UCSD-AML1 (cell line): ENCODE data around the gene HUWE1.
"Not testable (repeated sequence)": the region's sequence is repeated elsewhere in the genome, so short reads cannot be mapped to it uniquely, and the experiment has no call there.

Experiments
- DNase-seq: peaks from one replicate; lab custom pipeline; 2025; ENCODE audit not compliant: unreplicated experiment; lab: John Stamatoyannopoulos, UW

The HUWE1 gene

DNA sequence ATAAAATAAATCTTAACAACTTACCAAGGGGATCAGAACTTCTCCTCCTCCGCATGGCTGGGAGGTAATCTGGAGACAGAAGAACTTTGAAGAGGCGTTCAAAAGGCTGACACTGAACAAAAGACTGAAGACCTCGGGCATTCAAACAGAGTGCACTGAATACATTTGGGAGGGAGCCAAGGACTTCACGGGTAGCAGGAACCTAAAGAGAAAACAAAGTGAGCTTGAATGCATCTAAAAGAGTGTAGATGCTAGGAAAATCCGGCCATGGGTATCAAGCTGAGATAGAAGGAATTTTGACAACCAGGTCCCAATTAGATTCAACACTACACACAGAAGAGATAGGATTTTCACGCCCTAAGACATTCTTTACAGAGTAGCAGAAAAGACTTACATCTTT lies 69.6 kb downstream of the HUWE1 start:
- DNase-seq: no peak

GRCh38 chrX:53606456-53606855 lies 80.1 kb downstream of the HUWE1 start:
- DNase-seq: no peak

- DNase-seq: no peak
Observed at GRCh38 chrX:53605004-53605403, 81.5 kb downstream of the HUWE1 start.

DNA sequence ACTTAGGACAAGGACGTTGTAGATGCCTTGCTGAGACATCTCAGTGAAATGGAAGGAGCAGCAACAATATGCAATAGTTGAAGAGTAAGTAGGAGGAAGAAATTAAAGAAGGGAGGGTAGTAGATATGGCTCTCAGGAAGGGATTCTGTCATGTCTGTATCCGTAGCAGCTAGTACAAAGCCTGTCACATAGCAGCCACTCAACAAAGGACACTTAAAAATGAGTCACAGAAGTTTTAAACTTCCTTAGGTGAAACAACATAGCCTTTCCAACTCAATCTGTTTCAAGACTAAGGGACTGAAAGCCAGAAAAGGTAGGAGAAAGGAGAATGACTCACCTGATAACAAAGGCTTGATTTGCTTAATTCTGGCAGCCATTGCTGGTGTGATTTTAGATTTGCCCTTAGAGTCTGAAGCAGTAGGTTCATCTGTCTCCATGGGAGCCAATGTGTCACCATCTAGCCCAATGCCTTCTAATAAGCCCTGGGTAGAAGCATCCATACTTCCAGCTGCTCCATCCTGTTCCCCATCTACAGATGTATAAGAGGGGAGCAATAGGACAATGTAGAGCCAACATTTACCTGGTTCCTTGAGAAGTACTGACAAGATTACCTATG lies 86.6 kb downstream of the HUWE1 start:
- no peak for DNase-seq

DNA sequence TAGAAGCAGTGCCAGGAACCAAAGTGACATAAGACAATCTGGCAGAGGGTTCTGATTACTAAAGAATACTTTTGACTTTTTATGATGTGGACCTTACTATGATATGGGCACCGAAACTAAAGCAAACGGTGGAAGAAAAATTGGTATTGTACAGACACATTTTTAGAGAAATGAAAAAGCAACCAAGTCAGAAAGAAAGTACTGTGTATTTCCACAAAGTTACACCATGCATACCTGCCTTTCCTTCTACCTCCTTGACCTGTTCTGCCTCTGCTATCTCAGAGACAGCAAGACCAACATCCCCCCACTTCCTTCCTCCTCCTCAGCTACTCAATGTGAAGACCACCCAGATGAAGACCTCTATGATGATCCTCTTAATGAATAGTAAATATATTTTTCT lies 88.3 kb downstream of the HUWE1 start:
- DNase-seq: no peak

- no peak for DNase-seq
Observed at GRCh38 chrX:53595266-53595810, 91.2 kb downstream of the HUWE1 start.

GRCh38 chrX:53594354-53594753 lies 92.2 kb downstream of the HUWE1 start:
- no peak for DNase-seq

DNA sequence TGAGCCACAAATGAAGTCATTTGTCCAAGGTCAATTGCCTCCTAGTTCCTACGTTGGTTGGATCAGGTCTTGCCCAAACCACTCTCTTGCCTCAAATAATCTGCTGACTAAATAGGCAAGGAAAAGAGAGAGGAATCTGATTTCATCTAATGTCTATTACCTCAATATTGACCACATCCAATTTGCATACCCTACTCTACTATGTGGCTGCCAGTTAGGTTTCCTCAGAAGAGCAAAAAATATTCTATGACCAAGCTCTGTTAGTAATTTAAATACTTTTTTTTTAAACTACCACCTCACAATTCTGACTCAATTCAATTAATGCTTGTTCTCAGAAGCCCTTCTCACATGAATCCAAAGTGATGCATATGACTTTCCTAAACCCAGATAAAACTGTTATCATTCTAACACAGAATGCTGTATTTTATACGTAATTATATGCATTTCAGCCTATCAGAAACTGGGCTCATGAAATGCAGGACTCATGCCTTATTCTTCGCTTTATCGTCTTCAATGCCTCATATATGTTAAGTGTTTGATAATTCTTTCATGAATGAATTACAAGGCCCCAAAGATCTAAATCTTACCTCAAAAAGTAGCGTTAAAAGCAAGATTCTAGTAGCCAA lies 98.6 kb downstream of the HUWE1 start:
- no peak for DNase-seq

DNA sequence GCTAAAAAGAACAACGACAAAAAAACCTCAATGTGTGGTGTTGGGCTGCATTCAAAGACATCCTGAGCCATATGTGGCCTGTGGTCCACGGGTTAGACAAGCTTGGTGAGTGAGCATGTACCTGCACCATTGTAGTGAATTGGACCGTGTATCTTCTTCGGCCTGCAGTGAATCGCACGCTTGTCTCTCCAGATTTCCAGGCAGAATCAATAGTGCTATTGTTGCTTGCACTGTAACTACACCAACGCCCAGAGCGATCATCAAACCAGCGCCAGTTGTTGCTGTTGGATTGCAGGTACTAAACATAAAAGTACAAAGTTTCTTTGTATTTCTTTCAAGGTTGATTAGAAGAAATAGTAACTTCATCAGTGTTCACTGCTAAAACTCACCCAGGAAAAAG lies 101.6 kb downstream of the HUWE1 start:
- no peak for DNase-seq

DNA sequence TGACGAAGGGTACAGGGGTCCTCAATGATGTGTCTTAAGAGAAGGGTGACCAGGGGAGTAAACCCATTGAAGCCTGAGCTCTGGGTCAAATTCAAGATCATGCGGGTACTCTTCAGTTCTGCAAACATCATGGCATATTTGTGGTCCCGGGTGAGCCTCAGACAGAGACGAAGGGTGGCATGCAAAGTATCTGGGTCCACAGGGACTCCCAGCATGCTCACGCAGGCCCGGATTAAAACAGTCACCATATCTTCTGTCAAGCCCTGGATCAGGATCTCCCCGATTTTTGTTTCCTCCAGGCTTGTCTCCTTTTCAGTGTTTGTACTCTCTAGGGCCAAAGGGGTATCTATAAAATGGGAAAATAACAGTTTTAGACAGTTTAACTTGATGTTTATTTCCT lies 102.9 kb downstream of the HUWE1 start:
- no peak for DNase-seq

DNA sequence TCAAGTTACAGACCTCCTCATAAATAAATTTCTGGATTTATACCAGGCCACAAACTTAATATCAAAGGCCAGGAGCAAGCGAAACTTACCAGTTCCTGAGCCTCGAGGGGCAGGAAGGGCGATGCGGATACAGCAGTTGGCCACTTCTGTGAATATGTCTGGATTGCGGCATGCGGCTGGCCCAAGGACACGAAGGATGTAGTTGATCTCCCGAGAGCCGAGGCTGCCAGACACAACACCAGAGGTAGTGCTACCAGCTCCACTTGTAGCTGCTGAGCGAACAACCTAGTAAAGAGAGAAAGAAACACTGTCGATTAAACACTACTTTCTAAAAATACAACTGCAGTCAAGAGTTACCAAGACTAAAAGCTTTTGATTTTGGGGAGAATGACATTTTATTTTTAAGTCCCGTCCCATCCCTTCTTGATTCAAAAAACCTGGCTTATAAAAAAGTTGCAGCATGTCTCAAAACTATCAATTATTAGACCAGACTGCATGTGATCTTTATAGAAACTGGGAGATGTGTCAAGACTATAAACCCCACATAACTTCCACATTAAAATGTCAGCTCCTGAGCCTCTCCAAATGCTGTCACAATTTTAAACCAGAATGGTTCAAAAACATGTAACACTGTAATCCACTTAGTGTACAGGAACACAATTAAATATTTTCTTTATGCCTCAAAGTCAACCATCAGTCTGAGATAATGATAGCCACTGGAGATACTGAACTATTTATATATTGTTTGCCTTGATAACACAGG lies 105.6 kb downstream of the HUWE1 start:
- DNase-seq: no peak

- no peak for DNase-seq
Observed at GRCh38 chrX:53571494-53571893, 115.0 kb downstream of the HUWE1 start.

DNA sequence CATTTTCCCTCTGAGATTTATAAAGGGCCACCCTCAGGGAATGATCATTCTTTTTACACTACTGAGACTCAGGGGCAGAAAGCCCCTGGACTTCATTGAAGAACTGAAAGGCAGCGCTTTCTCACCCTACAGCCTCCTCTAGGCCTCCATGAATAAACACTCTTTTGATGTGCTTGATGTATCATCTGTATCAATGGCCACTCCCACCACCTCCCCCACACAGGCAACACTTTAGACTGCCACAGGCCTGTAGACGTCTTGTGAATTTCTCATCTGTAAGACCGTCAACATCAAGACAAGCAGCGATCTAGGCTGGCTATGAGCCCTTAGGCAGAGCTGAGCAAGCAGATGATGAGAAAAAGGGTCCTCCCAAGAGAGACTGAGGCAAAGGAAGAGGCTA lies 123.2 kb downstream of the HUWE1 start:
- no peak for DNase-seq

- no peak for DNase-seq
Observed at GRCh38 chrX:53561912-53562311, 124.6 kb downstream of the HUWE1 start.

- no peak for DNase-seq
Observed at GRCh38 chrX:53558646-53559045, 127.9 kb downstream of the HUWE1 start.

DNA sequence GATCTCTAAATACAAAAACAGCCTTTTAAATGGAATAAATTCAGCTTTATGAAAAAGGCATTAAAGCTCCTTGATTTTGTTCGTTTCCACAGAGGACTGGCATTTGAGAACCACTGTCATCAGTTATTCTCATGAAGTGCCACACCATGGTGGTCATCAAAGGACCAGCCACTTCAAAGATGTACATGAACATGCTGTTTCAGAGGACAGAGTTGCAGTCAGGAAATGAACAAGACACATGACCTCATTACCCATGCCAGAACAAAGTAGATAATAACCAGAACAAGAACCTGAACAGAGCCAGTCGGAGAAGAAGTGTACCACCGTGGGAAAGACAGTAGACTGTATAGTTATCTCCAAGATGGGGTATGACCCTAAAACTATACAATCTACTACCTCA lies 129.7 kb downstream of the HUWE1 start:
- no peak for DNase-seq

- DNase-seq: no peak
Observed at GRCh38 chrX:53550756-53551463, 135.6 kb downstream of the HUWE1 start.

GRCh38 chrX:53547668-53548067 lies 138.9 kb downstream of the HUWE1 start:
- DNase-seq: no peak

DNA sequence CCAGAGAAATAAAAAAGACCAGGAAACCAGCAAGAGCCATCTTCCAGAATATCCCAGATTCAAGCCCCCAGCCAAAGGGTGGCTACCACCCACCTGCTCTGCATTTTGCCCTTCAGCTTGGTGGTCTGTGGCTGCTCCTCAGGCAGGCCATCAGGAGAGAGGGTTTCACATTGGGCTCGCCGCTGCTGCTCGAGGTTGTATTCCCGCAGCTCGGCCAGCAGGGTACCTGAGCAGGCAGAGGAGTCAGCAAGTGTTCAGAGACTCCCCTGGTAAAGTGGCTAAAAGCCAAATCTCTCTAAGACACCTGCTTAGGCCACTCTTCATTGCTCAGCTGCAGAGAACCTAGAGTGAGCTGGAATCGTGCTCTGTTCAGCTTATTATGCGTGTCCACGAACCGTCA lies 141.6 kb downstream of the HUWE1 start:
- no peak for DNase-seq

- no peak for DNase-seq
Observed at GRCh38 chrX:53538781-53539180, 147.7 kb downstream of the HUWE1 start.

- not testable (repeated sequence) for DNase-seq
Observed at GRCh38 chrX:53531255-53531966, 155.1 kb downstream of the HUWE1 start.
